PC-3 (cell line): ENCODE data around the gene GLB1L2.

Source experiments
- CTCF ChIP-seq: fragments of 300-600 bp; sonication (generic); conservative IDR thresholded peaks from 2 replicates; pipeline ENCODE4 v1.5.1; 2017; ENCODE audit warnings: antibody characterized with exemption, low read depth, mild to moderate bottlenecking, low read length
- EZH2 ChIP-seq: fragments of 300-600 bp; sonication (generic); IDR thresholded peaks from one replicate; pipeline ENCODE4 v1.6.1; 2017; ENCODE audit warnings: antibody characterized with exemption, mild to moderate bottlenecking, low read length; ENCODE audit not compliant: unreplicated experiment

GRCh38 chr11:134401825-134402809, 70.3 kb downstream of the GLB1L2 start:
- TF ChIP-seq CTCF, result no peak
- no peak for TF ChIP-seq EZH2
